GM20431 (cell line): ENCODE data around the gene SLC46A3.

ENCODE experiments used
- in situ Hi-C: fragments of 300-500 bp; cut with MseI, MboI; formaldehyde crosslinking; loops from one replicate; pipeline ENCODE4 v1.15.0; 2020; ENCODE audit warnings: low sequenced_read_pairs; ENCODE audit not compliant: unreplicated experiment

SLC46A3 gene

DNA sequence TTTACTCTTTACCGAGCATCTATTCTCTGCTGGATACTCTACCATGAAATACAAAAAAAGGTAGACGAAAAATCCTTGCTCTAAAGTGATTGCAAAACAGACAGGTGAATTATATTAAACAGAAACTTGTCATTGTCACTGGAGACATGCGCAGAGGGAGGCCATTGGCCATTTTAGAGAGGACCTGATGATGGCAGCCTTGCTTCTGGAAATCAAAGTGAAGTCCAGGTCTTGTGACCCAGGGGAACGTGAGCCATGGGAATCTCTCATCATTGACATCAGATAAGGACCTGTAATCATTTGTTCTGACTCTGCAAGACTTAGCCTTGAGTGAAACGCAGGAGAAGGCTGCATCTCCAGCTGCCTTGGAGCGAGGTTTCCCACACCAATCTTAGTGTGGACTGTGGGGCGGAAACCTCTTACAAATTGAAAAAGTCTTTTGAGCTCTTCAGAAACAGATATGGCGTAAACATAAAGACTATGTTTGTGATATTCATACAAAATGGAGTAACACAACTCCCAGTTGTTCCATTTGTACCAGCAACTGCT, 16.8 kb upstream of the SLC46A3 start:
- in situ Hi-C loops, result no loop called here

DNA sequence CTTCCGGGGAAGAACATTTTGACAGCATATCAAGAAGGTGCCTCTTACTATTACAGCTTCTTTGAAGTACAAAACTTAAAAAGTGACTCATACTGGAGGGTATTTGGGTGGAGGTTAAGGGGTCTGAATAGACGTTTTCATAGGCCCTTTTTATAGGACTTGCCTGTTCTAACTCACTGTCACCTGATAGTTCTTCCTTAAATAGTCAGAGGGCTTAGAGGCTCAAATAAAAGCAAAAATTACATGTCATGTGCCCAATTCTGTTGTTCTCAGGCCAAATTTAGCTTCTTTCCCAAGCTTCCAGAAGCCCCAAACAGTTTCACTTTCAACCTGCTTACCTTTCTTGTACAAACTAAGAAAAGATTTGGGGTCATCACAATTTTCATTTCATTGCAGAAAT, 16.1 kb upstream of the SLC46A3 start:
- in situ Hi-C loops, result no loop called here

- in situ Hi-C loops, result no loop called here
Measured at GRCh38 chr13:28730762-28731161, 12.0 kb upstream of the SLC46A3 start.

DNA sequence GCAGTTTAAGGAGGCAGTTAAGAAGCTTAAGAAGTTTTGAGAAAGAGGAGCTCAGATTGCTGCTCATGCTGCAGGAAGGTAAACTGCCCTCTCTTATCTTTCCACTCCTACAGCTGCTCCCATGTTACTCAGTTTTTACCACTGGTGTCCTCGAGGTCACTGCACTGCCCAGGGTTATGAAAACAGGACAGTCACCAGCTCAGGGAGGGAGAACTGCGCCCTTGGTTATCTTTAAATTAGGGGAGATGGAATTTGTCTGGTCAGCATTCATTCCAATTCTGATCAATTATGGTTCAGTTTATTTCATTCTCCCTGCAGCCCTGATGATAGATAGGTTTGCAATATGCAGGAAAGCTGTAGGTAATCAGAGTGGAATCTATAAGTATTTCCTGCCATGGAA, 10.8 kb upstream of the SLC46A3 start:
- in situ Hi-C loops, result no loop called here

GRCh38 chr13:28728642-28729041, 9.9 kb upstream of the SLC46A3 start:
- in situ Hi-C loops, result no loop called here

- in situ Hi-C loops, result no loop called here
Measured at GRCh38 chr13:28725046-28725610, 6.4 kb upstream of the SLC46A3 start.

DNA sequence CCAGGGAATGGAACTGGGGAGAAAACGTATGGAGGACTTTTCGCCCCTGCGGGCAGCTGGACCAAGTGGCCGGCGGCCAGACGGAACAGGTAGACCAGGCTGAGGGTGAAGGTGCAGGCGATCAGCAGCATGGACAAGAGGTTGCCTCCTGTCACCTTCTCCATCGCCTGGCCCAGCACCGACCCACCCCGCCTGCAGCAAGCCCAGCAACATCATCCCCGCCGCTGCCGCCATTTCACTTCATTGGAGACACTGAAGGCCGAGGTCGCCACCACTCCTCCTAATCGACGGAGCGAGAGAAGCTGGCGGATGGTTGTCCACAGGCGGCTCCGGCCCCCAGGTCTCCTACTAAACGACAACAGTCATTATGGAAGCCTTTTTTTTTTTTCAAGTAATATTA, 5.0 kb upstream of the SLC46A3 start:
- in situ Hi-C loops, result no loop called here

DNA sequence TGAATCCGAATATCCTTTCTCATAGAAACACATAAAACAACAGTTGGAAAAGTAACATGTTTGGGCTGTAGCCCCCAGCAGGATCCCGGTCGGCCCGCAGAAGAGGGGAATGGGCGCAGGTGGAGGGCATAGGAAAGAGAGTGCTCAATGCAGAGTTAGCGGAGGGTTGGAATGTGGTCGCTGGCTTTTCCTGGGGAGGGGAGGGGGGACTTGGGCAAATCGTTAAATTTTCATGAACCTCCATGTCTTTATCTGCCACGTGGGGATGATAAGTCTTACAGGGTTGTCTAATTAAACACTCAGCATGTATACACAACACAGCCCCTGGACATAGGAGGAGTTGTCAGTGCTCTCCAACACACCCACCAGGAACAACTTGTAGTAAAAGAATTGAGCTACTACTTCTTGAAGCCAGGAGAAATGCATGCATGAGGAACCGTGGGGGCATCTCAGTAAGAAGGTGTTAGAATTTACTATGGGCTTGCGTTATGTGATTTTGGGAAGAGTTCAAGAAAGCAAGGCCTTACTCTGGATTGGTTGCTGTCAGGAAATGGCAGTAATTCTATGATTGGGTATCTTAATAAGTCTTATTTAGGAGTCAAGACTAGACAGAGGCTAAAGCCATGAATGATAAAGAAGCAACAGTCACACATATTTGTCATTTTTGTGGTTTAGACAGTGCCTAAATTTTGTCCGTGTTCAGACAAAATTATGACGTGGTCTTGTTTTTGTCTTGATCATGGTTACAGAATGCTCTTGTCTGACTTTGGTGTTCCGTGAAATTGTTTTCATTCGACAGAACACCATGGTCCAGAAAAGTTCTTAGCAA, 671 bp upstream of the SLC46A3 start:
- in situ Hi-C loops, result no loop called here

- in situ Hi-C loops, result no loop called here
Measured at GRCh38 chr13:28718196-28718542, 601 bp downstream of the SLC46A3 start.

GRCh38 chr13:28717170-28717569, 1.6 kb downstream of the SLC46A3 start:
- in situ Hi-C loops, result no loop called here

GRCh38 chr13:28716511-28716910, 2.3 kb downstream of the SLC46A3 start:
- in situ Hi-C loops, result no loop called here

GRCh38 chr13:28714651-28715050, 4.1 kb downstream of the SLC46A3 start:
- in situ Hi-C loops, result no loop called here

DNA sequence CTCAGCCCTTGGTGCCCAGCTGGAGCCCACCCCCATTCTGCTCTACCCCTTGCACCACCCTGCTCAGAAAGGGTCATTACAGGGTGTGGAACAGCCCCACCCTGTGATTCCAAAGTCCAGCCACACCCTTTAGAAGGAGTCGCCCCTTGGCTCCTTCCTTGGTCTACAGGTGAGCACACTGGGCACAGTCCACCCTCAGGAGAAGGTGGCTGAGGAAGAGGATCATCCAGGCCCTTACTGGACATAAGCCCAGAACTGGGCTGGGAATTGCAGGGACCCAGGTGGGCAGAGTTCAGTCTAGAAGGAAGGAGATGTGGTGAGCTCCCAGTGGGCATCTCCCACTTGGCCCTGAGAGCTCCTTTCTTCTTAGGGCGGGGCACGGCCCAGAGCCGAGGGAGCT, 8.6 kb downstream of the SLC46A3 start:
- in situ Hi-C loops, result no loop called here

DNA sequence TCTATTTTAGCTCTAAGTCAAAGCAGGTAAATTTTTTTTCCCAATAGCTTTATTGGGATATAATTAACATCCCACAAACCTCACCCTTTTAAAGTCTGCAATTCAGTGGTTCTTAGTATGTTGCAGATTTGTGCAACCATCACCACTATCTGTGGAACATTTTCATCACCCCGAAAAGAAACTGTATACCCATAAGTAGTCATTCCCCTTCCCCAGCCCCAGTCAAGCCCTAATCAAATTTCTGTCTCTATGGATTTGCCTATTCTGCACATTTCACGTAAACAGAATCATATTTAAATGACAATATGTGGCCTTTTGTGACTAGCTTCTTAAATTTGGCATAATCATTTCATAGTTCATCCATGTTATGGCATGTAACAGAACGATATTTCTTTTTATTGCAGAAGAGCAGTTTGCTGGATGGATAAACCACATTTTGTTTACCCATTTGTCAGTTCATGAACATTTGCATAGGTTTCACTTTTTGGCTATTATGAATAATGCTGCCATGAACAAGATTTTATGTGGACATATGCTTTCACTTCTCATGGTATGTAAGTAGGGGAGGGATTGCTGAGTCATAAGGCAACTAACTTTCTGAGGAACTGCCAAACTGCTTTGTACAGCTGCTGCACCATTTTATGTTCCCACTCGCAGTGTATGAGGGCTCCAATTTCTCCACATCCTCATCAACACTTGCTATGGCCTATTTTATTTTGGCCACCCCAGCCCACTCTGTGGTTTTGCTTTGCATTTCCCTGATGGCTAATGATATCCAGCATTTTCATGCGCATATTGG, 10.9 kb downstream of the SLC46A3 start:
- in situ Hi-C loops, result no loop called here

DNA sequence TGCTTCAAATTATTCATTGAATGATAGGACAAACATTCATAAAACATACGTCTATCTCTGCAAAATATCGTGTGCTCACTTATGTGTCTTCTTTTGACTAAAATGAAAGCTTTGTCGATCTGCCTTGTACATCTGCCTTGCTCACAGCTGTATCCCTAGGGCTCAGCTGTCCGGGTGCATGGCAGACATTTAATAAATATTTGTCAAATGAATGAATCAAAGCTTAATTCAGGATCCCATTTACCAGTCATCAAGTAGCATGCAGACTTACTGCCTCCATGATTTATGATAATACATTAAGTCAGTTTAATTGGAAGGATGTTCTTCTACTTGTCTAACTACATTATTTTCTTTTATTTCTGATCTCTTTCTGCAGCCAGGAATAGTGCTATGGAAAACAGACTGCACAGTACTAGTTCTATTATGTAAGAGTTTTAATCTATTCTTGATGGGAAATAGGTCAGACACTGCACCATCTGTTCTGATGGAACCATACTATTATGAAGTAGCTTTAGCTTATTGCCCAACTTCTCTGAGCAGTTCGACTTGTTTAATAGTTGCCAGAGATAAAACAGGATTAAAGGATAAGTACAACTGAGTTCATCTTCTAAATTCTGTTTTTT, 13.2 kb downstream of the SLC46A3 start:
- in situ Hi-C loops, result no loop called here

DNA sequence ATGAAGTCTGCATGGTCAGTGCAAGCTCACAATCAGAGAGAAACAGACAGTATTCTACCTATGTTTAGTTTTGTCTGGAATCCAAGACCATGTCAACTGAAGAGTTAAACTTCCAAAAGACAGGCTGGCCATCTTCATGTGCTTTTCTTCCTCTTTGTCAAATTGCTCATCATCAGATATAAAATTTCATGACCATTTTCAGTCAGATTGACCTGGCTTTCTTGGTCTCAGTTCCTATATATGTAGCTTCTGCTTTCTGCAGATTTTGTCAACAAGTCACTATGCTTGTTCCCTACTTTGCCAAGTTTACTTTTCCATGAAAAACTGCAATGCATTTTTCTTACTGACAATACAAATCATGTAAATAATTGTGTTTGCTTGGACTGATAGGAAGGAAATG, 13.9 kb downstream of the SLC46A3 start:
- in situ Hi-C loops, result no loop called here

- in situ Hi-C loops, result no loop called here
Measured at GRCh38 chr13:28704282-28704681, 14.5 kb downstream of the SLC46A3 start.

- in situ Hi-C loops, result no loop called here
Measured at GRCh38 chr13:28699246-28699645, 19.5 kb downstream of the SLC46A3 start.

DNA sequence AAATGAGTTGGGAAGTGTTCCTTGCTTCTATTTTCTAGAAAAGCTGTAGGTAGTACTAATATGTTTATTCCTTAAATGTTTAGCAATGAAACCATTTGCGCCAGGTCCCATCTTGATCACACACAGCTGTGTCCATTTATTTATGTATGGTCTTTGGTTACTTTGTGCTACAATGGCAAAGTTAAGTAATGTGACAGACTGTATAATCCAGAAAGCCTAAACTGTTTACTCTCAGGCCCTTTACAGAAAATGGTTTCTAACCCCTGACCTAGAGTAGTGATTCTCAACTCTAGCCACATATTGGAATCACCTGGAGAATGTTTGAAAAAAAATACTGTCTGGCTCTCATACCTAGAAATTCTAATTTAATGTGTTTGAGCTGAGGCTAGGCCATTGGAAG, 21.3 kb downstream of the SLC46A3 start:
- in situ Hi-C loops, result no loop called here
